ENCODE results near the gene MAPKAP1. TPM values are rescaled to one million over a fixed set of nuclear protein-coding genes. Genes with fewer than 3 reads are reported as not detected.

The MAPKAP1 gene
- total and polyA plus RNA-seq, 9 of the 15 experiments (the other 6 are each of a cell fraction or from before 2014, with no cell fraction given), result 2.6 to 82.1 (median 61.1) TPM

DNA sequence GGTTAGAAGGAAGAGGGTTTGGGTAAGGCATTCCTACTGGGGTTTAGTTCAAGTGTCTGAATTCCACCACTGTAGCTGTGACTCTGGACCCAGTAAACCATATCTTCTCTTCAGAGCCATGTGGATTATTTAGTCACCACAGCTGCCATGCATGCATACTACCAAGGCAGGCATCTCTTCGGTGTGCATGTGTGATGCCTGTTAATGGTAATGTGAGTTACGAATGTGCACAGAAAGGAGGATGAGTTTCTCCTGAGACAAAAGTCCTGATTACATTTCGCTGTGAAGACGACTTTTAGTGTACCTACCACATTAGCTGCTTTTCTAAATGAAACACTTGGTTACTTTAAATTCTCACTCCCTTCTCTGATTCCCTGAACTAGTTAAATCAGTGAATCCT is 49.5 kb upstream of the MAPKAP1 start (continued):
- TF ChIP-seq ZBTB26 (CRISPR knock-in tag; IDR thresholded peaks at IDR 0.05) (no peak), MCM7 (IDR thresholded peaks at IDR 0.05) (no peak), FOSL1 (tag; conservative IDR thresholded peaks at IDR 0.05) (no peak), HNRNPLL (IDR thresholded peaks at IDR 0.05; ENCODE audit: low read depth, low read length, poor library complexity, severe bottlenecking) (no peak), FOXJ3 (CRISPR knock-in tag; IDR thresholded peaks at IDR 0.05) (no peak)

DNA sequence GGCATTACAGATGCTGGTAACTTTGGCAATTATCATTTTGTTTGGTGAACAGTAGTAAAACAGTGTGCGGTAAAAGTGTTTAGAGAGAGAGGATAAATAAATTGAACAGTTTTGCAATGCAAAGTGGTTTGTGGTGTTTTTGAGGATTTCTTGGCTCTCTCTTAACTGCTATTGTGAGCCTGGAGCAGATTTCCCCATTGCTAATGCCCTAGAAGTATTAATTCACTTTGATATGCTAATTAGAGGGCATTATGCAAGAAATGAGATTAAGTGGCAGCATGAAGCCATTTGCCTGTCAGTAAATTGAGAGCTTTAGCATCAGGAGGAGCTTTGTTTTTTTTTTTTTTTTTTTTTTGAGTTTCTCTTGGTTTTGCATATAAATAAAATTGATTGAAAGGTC is 48.3 kb upstream of the MAPKAP1 start:
- ChIA-PET POLR2A (no interaction called here), CTCF (ENCODE audit: low intra/inter-chr PET ratio) (no interaction called here)
- DNase-seq (ENCODE audit: extremely low read depth in 1 of 4, low spot score in 3 of 4), result no peak
- Histone ChIP-seq H3K9me3 (replicated peaks; ENCODE audit: control insufficient read depth, insufficient read depth, low read depth, low read length) (no peaks in the 10 kb centered on the region), H3K9me1 (ENCODE audit: control insufficient read depth, insufficient read depth, low read length) (no peaks in the 10 kb centered on the region), H2AFZ (ENCODE audit: low read depth, low read length) (no peak overlapping the region), H3K4me3 (no peak overlapping the region), H3K79me2 (ENCODE audit: control insufficient read depth, insufficient read depth, low read length) (no peaks in the 10 kb centered on the region), H3K9ac (ENCODE audit: insufficient read depth in 1 of 2, low read depth in 2 of 2, low read length in 2 of 2) (no peak overlapping the region), H4K20me1 (replicated peaks; ENCODE audit: control insufficient read depth, insufficient read depth, low read length) (peaks cover 4% of the 10 kb centered on the region; the same call in 1 of the 2 replicates), H3K27me3 (ENCODE audit: control insufficient read depth in 2 of 2, insufficient read depth in 2 of 2, low read length in 2 of 2) (peaks cover 7 to 8% of the 10 kb centered on the region in 2 experiments; a peak in 3 of 5 replicates), H3K36me3 (ENCODE audit: control insufficient read depth, insufficient read depth, low read length) (no peaks in the 10 kb centered on the region), H3K27ac (ENCODE audit: extremely low read depth, low read depth, low read length) (no peak overlapping the region), H3K4me2 (ENCODE audit: insufficient read depth, low read length) (no peak overlapping the region), H3K4me1 (replicated peaks in 1 of 2; ENCODE audit: control insufficient read depth in 2 of 2, insufficient read depth in 2 of 2, low read length in 2 of 2) (no peaks in the 10 kb centered on the region)
- ATAC-seq, result no peak
- intact Hi-C loops (cut with micrococcal nuclease) (loop anchor here (10.0 kb wide), 1 partner anchor 69 kb away; no protein-coding TSS in a partner anchor), in situ Hi-C loops (cut with MboI) (no loop called here)
- no peak for FAIRE-seq
- WGBS (ENCODE audit: insufficient coverage, low coverage, missing lambda C conversion rate), result 48% methylated on average over 1 of the region's 1 CpG
- BruUV-seq (replicated peaks), result no TSS peak
- TF ChIP-seq PATZ1 (CRISPR knock-in tag; IDR thresholded peaks at IDR 0.05; ENCODE audit: borderline replicate concordance) (no peak), ZBTB40 (IDR thresholded peaks at IDR 0.05) (no peak), ZBTB40 (CRISPR knock-in tag; IDR thresholded peaks at IDR 0.05) (no peak)

Measured in K562 (cell line).